Type B pancreatic cell (in vitro differentiated cells): Measurements from ENCODE around the gene CACNB1. TPM values are rescaled to one million over a fixed set of nuclear protein-coding genes. Genes with fewer than 3 reads are reported as not detected.

ENCODE experiments used
- DNase-seq: peaks from one replicate; pipeline ENCODE4 v3.0.0; 2021; ENCODE audit warnings: mixed read lengths; ENCODE audit not compliant: unreplicated experiment; ENCODE audit errors: extremely low spot score
- H3K27ac Mint-ChIP-seq: 2 replicates; pipeline ENCODE4 v1.8.0; 2021; ENCODE audit warnings: mild to moderate bottlenecking, mixed read lengths
- H3K27me3 Mint-ChIP-seq: 2 replicates; pipeline ENCODE4 v1.8.0; 2021; ENCODE audit warnings: mixed read lengths
- H3K36me3 Mint-ChIP-seq: 2 replicates; pipeline ENCODE4 v1.8.0; 2021; ENCODE audit warnings: mixed read lengths
- H3K4me1 Mint-ChIP-seq: one replicate; pipeline ENCODE4 v1.8.0; 2021; ENCODE audit warnings: mixed read lengths; ENCODE audit not compliant: unreplicated experiment
- H3K4me3 Mint-ChIP-seq: 2 replicates; pipeline ENCODE4 v1.8.0; 2021; ENCODE audit warnings: mild to moderate bottlenecking, mixed read lengths
- H3K9me3 Mint-ChIP-seq: 2 replicates; pipeline ENCODE4 v1.8.0; 2021; ENCODE audit warnings: mixed read lengths
- CTCF ChIP-seq: fragments of 200-600 bp; sonication (generic); conservative IDR thresholded peaks from 2 replicates; pipeline ENCODE4 v1.5.0; 2021; ENCODE audit warnings: antibody characterized with exemption, mild to moderate bottlenecking
- total RNA-seq: library from RNA; stranded (reverse); gene quantifications from 2 replicates; pipeline ENCODE4 v1.2.1, GENCODE V29; 2021; ENCODE audit warnings: low replicate concordance

Gene CACNB1
- total RNA-seq, 1 donor from 2014 or later = 9.5 TPM

- Mint-ChIP-seq H3K27ac (no peak overlapping the region), H3K9me3 (no peaks in the 10 kb centered on the region), H3K4me1 (no peaks in the 10 kb centered on the region)
Measured at GRCh38 chr17:39175695-39176093, 21.8 kb downstream of the CACNB1 start.

GRCh38 chr17:39174920-39175694, 22.4 kb downstream of the CACNB1 start:
- DNase-seq = no peak
- Mint-ChIP-seq H3K4me3 (no peak overlapping the region), H3K36me3 (peaks cover 5% of the 10 kb centered on the region), H3K27ac (no peak overlapping the region), H3K9me3 (no peaks in the 10 kb centered on the region), H3K27me3 (no peaks in the 10 kb centered on the region), H3K4me1 (no peaks in the 10 kb centered on the region)
- TF ChIP-seq CTCF = peak; percentile 95

More at GRCh38 chr17:39175695-39176093, 21.8 kb downstream of the CACNB1 start:
- no peak for DNase-seq
- no peak for TF ChIP-seq CTCF
- Mint-ChIP-seq H3K27me3 (no peaks in the 10 kb centered on the region), H3K4me3 (no peak overlapping the region), H3K36me3 (peaks cover 5% of the 10 kb centered on the region)

GRCh38 chr17:39173526-39174274, 23.8 kb downstream of the CACNB1 start:
- Mint-ChIP-seq H3K4me1 (no peaks in the 10 kb centered on the region), H3K9me3 (no peaks in the 10 kb centered on the region), H3K4me3 (no peak overlapping the region), H3K27ac (no peak overlapping the region), H3K36me3 (peaks cover 5% of the 10 kb centered on the region), H3K27me3 (peaks cover 4% of the 10 kb centered on the region)
- no peak for DNase-seq
- no peak for TF ChIP-seq CTCF

GRCh38 chr17:39173080-39173479, 24.4 kb downstream of the CACNB1 start:
- Mint-ChIP-seq H3K27me3 (peaks cover 4% of the 10 kb centered on the region), H3K36me3 (peaks cover 5% of the 10 kb centered on the region), H3K4me1 (no peaks in the 10 kb centered on the region), H3K27ac (no peak overlapping the region), H3K4me3 (no peak overlapping the region), H3K9me3 (no peaks in the 10 kb centered on the region)
- no peak for DNase-seq
- no peak for TF ChIP-seq CTCF

- peaks cover 9% of the 10 kb centered on the region for H3K27me3 Mint-ChIP-seq
- H3K9me3 Mint-ChIP-seq = no peaks in the 10 kb centered on the region
- no peak overlapping the region for H3K27ac Mint-ChIP-seq
- DNase-seq = no peak
- no peak for TF ChIP-seq CTCF
- peaks cover 5% of the 10 kb centered on the region for H3K36me3 Mint-ChIP-seq
- H3K4me3 Mint-ChIP-seq = no peak overlapping the region
- peaks cover 5% of the 10 kb centered on the region for H3K4me1 Mint-ChIP-seq
Measured at GRCh38 chr17:39171933-39172332, 25.5 kb downstream of the CACNB1 start.
